Neural crest cell (in vitro differentiated cells): Measurements from ENCODE around the gene KDM6A. TPM values are rescaled to one million over a fixed set of nuclear protein-coding genes. Genes with fewer than 3 reads are reported as not detected.
"Not testable (repeated sequence)": the region's sequence is repeated elsewhere in the genome, so short reads cannot be mapped to it uniquely, and the experiment has no call there.

ENCODE experiments used
- DNase-seq: peaks from one replicate; pipeline ENCODE4 v3.0.0; 2021; ENCODE audit warnings: low read depth, mixed read lengths, low spot score
- H3K27ac Mint-ChIP-seq: one replicate; pipeline ENCODE4 v1.8.0; 2021; ENCODE audit warnings: mild to moderate bottlenecking, mixed read lengths; ENCODE audit not compliant: unreplicated experiment
- H3K27me3 Mint-ChIP-seq: 2 replicates; pipeline ENCODE4 v1.8.0; 2021; ENCODE audit warnings: low read depth, mild to moderate bottlenecking, mixed read lengths
- H3K36me3 Mint-ChIP-seq: 2 replicates; pipeline ENCODE4 v1.8.0; 2021; ENCODE audit warnings: low read depth, mild to moderate bottlenecking, mixed read lengths
- H3K4me1 Mint-ChIP-seq: 2 replicates; pipeline ENCODE4 v1.8.0; 2021; ENCODE audit warnings: mixed read lengths
- H3K4me3 Mint-ChIP-seq: one replicate; pipeline ENCODE4 v1.8.0; 2021; ENCODE audit warnings: mild to moderate bottlenecking, mixed read lengths
- H3K9me3 Mint-ChIP-seq: 2 replicates; pipeline ENCODE4 v1.8.0; 2021; ENCODE audit warnings: mixed read lengths
- CTCF ChIP-seq: fragments of 200-600 bp; sonication (generic); conservative IDR thresholded peaks from 2 replicates; pipeline ENCODE4 v1.5.0; 2021; ENCODE audit warnings: antibody characterized with exemption, mild to moderate bottlenecking
- total RNA-seq: library from RNA; stranded (reverse); gene quantifications from 2 replicates; pipeline ENCODE4 v1.2.1, GENCODE V29; 2021

Gene KDM6A
- total RNA-seq, 1 donor from 2014 or later, result 21.4 TPM

GRCh38 chrX:44878780-44879179 is 5.8 kb downstream of the KDM6A start:
- DNase-seq, result no peak
- Mint-ChIP-seq H3K4me3 (no peak overlapping the region), H3K27me3 (no peaks in the 10 kb centered on the region), H3K36me3 (peaks cover 2% of the 10 kb centered on the region), H3K27ac (no peak overlapping the region), H3K4me1 (peaks cover 4% of the 10 kb centered on the region), H3K9me3 (no peaks in the 10 kb centered on the region)
- no peak for TF ChIP-seq CTCF

- TF ChIP-seq CTCF, result no peak
- no peak for DNase-seq
- Mint-ChIP-seq H3K4me3 (no peak overlapping the region), H3K36me3 (peaks cover 2% of the 10 kb centered on the region), H3K4me1 (peaks cover 8% of the 10 kb centered on the region), H3K27ac (no peak overlapping the region), H3K27me3 (no peaks in the 10 kb centered on the region), H3K9me3 (peaks cover 5% of the 10 kb centered on the region)
Observed at GRCh38 chrX:44881549-44881948, 8.6 kb downstream of the KDM6A start.

GRCh38 chrX:44882635-44883034 is 9.6 kb downstream of the KDM6A start:
- peaks cover 8% of the 10 kb centered on the region for H3K9me3 Mint-ChIP-seq
- TF ChIP-seq CTCF, result no peak
- no peak overlapping the region for H3K4me3 Mint-ChIP-seq
- H3K4me1 Mint-ChIP-seq, result peaks cover 8% of the 10 kb centered on the region
- no peak for DNase-seq
- no peak overlapping the region for H3K27ac Mint-ChIP-seq
- H3K36me3 Mint-ChIP-seq, result peaks cover 2% of the 10 kb centered on the region
- H3K27me3 Mint-ChIP-seq, result no peaks in the 10 kb centered on the region

GRCh38 chrX:44884944-44885343 is 12.0 kb downstream of the KDM6A start:
- H3K4me3 Mint-ChIP-seq, result no peak overlapping the region
- no peak for TF ChIP-seq CTCF
- H3K4me1 Mint-ChIP-seq, result peaks cover 8% of the 10 kb centered on the region
- H3K9me3 Mint-ChIP-seq, result peaks cover 10% of the 10 kb centered on the region
- H3K36me3 Mint-ChIP-seq, result peaks cover 4% of the 10 kb centered on the region
- no peaks in the 10 kb centered on the region for H3K27me3 Mint-ChIP-seq
- no peak for DNase-seq
- no peak overlapping the region for H3K27ac Mint-ChIP-seq

GRCh38 chrX:44889824-44890223 is 16.8 kb downstream of the KDM6A start:
- no peak for DNase-seq
- H3K27ac Mint-ChIP-seq, result no peak overlapping the region
- TF ChIP-seq CTCF, result no peak
- H3K36me3 Mint-ChIP-seq, result peaks cover 17% of the 10 kb centered on the region
- no peaks in the 10 kb centered on the region for H3K27me3 Mint-ChIP-seq
- peaks cover 19% of the 10 kb centered on the region for H3K9me3 Mint-ChIP-seq
- H3K4me1 Mint-ChIP-seq, result peaks cover under 1% of the 10 kb centered on the region
- no peak overlapping the region for H3K4me3 Mint-ChIP-seq

GRCh38 chrX:44890247-44890646 is 17.3 kb downstream of the KDM6A start:
- TF ChIP-seq CTCF, result no peak
- H3K27ac Mint-ChIP-seq, result no peak overlapping the region
- H3K27me3 Mint-ChIP-seq, result no peaks in the 10 kb centered on the region
- no peaks in the 10 kb centered on the region for H3K4me1 Mint-ChIP-seq
- peaks cover 19% of the 10 kb centered on the region for H3K9me3 Mint-ChIP-seq
- DNase-seq, result no peak
- peaks cover 17% of the 10 kb centered on the region for H3K36me3 Mint-ChIP-seq
- H3K4me3 Mint-ChIP-seq, result no peak overlapping the region

DNA sequence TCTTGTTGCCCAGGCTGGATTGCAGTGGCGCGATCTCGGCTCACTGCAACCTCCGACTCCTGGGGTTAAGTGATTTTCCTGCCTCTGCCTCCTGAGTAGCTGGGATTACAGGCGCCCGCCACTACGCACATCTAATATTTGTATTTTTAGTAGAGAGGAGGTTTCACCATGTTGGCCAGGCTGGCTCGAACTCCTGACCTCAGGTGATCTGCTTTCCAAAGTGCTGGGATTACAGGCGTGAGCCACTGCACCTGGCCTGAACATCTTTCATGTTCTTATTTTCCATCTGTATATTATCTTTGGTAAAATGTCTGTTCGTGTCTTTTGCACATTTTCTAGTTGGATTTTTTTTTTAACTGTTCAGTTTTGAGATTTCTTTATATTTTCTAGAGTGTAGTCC is 17.7 kb downstream of the KDM6A start:
- peaks cover 21% of the 10 kb centered on the region for H3K36me3 Mint-ChIP-seq
- peaks cover 22% of the 10 kb centered on the region for H3K9me3 Mint-ChIP-seq
- not testable (repeated sequence) for H3K27me3 Mint-ChIP-seq, H3K27ac Mint-ChIP-seq, DNase-seq, H3K4me1 Mint-ChIP-seq, H3K4me3 Mint-ChIP-seq
